Measurements from ENCODE around the gene TUSC2.

The TUSC2 gene

GRCh38 chr3:50358911-50359759, 31.1 kb upstream of the TUSC2 start, which contains the start of gene TMEM115:
TSS of gene TMEM115 (minus strand) at chr3:50359521. CDS start at chr3:50359063, 458 bp downstream.
- peak; percentile 99 for DNase-seq (ENCODE audit: low read depth)
- TF ChIP-seq CTCF (conservative IDR thresholded peaks at IDR 0.05; ENCODE audit: low read length): no peak
- H3K4me3 ChIP-seq (ENCODE audit: low read length): peak within 1 kb of the TSS; percentile 97

- TF ChIP-seq CTCF (conservative IDR thresholded peaks at IDR 0.05; ENCODE audit: low read length): no peak
- no peak for DNase-seq (ENCODE audit: low read depth)
- peak overlapping the region; percentile 97 for H3K4me3 ChIP-seq (ENCODE audit: low read length)
Measured at GRCh38 chr3:50358355-50358910, 30.4 kb upstream of the TUSC2 start.

- DNase-seq (ENCODE audit: low read depth): no peak
- H3K4me3 ChIP-seq (ENCODE audit: low read length): peak overlapping the region; percentile 97
- no peak for TF ChIP-seq CTCF (conservative IDR thresholded peaks at IDR 0.05; ENCODE audit: low read length)
Measured at GRCh38 chr3:50357481-50357880, 29.5 kb upstream of the TUSC2 start.

GRCh38 chr3:50356553-50356952, 28.5 kb upstream of the TUSC2 start:
- DNase-seq (ENCODE audit: low read depth): peak; percentile 36
- no peak for TF ChIP-seq CTCF (conservative IDR thresholded peaks at IDR 0.05; ENCODE audit: low read length)
- peak overlapping the region; percentile 97 for H3K4me3 ChIP-seq (ENCODE audit: low read length)

- DNase-seq (ENCODE audit: low read depth): no peak
- no peak for TF ChIP-seq CTCF (conservative IDR thresholded peaks at IDR 0.05; ENCODE audit: low read length)
- H3K4me3 ChIP-seq (ENCODE audit: low read length): peak overlapping the region; percentile 97
Measured at GRCh38 chr3:50355829-50356552, 28.0 kb upstream of the TUSC2 start.

GRCh38 chr3:50354850-50355249, 26.8 kb upstream of the TUSC2 start:
- no peak for DNase-seq (ENCODE audit: low read depth)
- H3K4me3 ChIP-seq (ENCODE audit: low read length): no peak overlapping the region
- no peak for TF ChIP-seq CTCF (conservative IDR thresholded peaks at IDR 0.05; ENCODE audit: low read length)

Data from AG10803 (cell line).